Retina (tissue), 1 donor: ENCODE measurements around the gene CRACR2A.

Source experiments
- DNase-seq: peaks from one replicate; pipeline ENCODE4 v3.0.0-alpha.2; 2016

Gene CRACR2A

GRCh38 chr12:3593906-3594483 lies 158.9 kb downstream of the CRACR2A start:
- no peak for DNase-seq

- no peak for DNase-seq
Measured at GRCh38 chr12:3592856-3593625, 159.9 kb downstream of the CRACR2A start.

- DNase-seq, result no peak
Measured at GRCh38 chr12:3589745-3590144, 163.2 kb downstream of the CRACR2A start.

DNA sequence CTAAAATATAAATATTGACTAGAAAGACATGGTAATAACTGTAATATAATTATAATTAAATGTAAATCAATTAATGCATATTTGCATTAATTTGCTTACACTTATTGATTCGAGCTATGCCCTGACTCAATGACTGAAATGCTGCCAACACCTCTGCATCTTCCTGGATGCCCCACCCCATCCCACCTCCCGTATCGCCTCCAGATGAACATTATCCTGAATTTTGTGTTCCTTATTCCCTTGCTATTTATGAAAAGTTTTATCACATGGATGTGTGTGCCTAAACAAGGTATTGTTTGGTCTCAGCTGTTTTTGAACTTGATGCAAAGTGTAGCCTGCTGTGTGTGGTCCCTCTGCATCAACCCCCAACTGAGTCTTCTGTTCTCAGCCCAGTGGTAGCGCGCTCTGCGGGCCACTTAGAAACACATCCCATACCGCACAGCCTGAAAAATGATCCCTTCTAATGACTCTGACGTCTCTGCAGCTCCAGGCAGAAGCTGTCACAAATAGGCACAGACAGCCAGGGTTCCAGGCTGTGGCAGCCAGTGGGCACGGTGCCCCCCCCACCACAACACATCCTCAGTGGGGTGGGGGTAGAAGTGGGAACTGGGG lies 165.4 kb downstream of the CRACR2A start:
- no peak for DNase-seq

DNA sequence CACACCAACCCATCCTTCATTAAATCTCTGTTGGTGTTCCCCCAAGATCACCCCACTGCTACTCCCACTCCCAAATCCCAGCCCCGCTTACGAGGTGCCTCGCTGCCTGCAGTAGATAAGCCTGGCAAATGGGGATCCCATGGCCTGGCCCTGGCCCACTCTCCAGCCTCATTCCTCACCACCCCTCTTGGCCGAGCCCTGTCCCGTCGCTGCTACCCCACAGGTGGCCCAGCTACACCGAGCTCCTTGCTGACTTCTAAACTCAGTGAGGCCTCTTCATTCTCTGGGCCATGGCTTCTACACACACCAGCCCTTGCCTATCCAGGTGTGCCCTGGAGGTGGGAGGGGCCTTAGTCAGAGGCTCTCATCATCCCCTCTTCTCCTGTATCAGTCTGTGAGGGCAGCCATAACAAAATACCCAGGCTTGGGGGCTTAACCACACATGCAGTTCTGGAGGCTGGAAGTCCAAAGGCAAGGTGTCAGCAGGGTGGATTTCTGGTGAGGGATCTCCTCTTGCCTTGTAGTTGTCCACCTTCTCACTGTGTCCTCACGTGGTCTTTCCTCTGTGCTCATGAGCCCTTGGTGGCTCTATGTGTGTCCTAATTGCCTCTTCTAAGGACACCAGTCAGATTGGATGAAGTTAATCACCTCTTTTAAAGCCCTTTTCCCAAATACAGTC lies 169.1 kb downstream of the CRACR2A start:
- DNase-seq, result no peak

DNA sequence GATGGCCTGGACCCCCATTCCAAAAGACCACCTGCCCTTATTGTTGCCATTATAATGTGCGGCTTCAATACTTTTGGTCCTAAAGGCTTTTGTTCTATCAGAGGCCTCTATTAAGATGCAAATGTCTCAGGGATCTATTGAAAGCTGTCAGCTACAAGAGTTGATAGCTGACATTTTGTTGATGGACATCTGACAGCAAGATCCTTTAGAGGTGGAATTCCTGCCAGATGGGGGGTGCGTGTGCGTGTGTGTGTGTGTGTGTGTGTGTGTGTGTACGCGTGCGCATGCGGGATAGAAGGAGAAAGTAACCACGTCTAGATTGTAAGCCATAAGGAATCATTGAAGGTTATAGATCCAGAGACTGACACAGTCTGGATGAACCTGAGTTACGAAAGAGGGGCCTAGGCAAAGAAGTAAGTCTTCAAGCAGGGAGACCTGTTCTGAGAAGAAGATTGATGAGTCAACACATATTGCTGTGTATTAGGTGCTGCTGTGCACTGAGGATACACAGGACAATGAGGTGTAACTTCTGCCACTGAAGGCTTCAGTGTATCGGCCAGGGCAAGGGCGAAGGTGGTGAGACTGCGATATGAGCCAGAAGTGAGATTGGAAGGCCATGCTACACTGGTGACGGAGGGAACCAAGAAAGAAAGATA lies 172.7 kb downstream of the CRACR2A start:
- no peak for DNase-seq

DNA sequence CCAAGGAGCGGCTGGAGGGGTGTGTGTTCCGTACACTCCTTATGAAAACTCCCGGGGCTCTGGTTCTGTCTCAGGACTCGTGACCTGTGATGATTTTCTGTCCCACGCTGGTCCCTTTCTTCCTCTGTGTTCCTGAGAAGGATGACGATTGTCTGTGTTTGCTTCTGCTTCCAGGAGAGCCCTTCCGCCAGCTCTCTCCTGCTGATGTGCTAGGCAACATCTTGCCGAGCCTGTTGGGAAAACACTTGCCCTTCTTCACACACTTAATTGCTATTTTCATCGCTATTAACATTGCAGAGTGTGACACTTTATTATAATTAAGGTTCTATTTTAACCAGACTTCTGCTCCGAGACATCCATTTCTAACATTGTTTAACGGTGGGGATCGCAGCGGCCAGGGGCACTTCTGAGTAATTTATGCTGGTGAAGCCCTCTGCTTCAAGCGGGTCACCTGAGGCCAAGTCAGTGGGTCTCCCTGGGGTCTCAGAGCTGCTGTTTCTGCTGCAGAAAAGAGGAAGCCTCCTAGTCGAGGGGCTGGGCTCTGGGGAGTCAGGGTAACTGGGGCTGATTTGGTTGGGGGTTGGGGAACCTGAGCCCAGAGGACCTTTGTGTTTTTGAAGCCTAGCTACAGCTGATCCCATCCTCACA lies 173.3 kb downstream of the CRACR2A start:
- no peak for DNase-seq

DNA sequence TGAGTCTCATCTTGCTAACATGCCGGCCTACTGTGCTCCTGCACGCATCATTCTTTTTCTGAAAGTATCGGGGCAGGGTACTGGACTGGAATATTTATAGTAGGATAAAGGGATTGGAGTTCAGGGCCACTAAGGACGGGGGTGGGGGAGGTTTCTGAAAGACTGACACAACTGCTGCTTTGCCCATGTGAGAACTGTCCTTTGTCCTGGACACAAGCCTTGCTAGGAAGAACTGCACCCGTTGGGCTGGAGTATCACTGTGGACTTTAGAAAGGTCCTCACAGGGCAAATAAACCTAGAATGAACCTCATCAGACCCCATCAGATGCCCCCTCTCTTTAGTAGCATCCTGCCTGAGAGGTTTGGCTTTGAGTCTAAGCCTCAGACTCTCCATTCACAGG lies 174.4 kb downstream of the CRACR2A start:
- DNase-seq, result no peak

DNA sequence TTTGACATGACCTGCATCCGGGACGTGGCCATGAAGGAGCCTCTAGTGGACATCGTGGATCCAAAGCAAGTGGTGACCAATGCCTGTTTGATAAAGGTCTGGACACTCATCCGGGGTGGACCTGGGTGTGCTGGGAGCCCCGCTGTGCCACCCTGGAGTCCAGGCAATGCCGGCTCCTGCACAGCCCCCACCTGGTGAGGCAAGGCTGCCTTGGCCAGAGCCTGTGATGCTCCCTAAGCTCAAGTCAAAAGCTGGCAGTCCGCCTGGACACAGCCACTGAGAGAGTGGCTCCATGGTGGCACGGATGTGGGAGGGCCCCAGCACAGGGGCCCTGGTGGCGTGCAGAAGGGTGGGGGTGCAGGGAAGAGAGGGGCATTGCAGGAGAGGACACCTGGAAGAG lies 176.0 kb downstream of the CRACR2A start:
- DNase-seq, result no peak

GRCh38 chr12:3574986-3575385 lies 177.9 kb downstream of the CRACR2A start:
- DNase-seq, result no peak

DNA sequence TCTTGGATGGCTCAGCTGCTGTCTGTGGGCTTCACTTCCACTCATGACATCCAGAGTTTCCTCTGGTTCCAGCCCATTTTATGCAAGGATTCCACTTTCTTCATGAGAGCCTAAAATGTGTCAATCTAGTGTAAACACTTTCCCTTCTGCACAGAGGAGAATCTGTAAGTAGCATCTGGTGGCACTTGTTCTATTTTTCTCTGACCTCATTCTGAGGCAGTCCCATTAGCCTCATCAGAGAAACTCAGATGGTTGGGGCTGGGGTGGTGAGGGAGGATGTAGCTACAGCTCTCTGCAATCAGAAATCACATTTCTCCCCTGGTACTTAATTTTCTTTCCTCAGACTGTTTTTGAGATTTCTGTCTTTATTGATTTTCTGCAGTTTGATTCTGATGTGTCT lies 180.3 kb downstream of the CRACR2A start:
- DNase-seq, result peak; percentile 52

DNA sequence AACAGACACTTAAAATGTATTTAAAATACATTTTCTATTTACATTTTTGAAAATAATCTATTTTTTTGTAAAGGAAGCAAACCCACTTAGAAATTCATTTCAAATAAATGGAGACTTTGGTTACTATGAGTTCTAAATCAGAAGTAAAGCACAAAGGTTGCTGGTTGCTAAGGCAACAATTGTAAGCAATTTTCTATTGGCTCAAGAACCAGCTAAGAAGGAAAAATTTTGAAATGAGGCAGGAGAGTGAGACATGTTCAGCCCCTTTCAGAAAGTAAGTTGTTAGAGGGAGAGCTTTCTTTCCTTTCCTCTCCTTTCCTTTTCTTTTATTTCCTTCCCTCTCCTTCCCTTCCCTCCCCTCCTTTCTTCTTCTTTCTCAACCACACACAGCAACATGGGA lies 181.2 kb downstream of the CRACR2A start:
- no peak for DNase-seq

DNA sequence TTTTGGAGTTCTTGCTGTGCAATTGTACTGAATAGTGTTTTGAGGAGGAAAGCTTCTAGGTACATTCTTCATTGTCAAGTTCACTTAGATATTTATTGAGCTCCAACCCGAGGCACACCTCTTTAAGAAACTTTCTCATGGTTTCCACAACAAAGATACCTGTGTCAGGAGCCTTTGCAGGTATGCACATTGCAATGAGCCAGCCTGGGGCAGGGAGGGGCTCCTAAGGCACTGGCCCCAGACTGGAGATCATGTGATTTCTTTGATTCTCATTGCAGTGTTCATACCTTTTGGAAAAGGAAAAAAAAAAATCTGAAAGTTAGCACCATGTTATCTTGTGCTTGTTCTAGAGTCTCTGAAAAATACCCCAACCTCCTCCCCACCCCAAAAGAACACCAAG lies 181.6 kb downstream of the CRACR2A start:
- DNase-seq, result no peak

GRCh38 chr12:3568695-3569094 lies 184.2 kb downstream of the CRACR2A start:
- DNase-seq, result no peak

GRCh38 chr12:3565985-3566384 lies 186.9 kb downstream of the CRACR2A start:
- DNase-seq, result no peak
